A549 treated with AZD9567 at 1 μM for 4 hours (cell line): ENCODE results near the gene ADSL. TPM values are rescaled to one million over a fixed set of nuclear protein-coding genes. Genes with fewer than 3 reads are reported as not detected.

Experiments
- total RNA-seq: library from RNA; stranded (reverse); fragments of 200-300 nt; extraction: Qiagen RNA extraction; gene quantifications from 5 replicates; pipeline ENCODE4 v1.2.3, GENCODE V29; 2022; ENCODE audit not compliant: insufficient read depth

ADSL gene
- total RNA-seq = 92.3 to 106 TPM (median 95.1 TPM) in 5 replicates

GRCh38 chr22:40346185-40347118 is at the start of gene ADSL:
TSS of gene ADSL (plus strand) at chr22:40346500. CDS start at chr22:40346559, 59 bp downstream.

Other genes starting within 250 kb of the ADSL start
- 3.8 to 5.5 TPM (median 4.8 TPM) in 5 replicates for gene TNRC6B, start 168.6 kb upstream of the ADSL start, total RNA-seq
- 19.4 to 35.5 TPM (median 22.3 TPM) in 5 replicates for gene SGSM3, start 24.1 kb downstream of the ADSL start, total RNA-seq